Natural killer cell (primary cell): ENCODE measurements around the gene PITPNM3. TPM values are rescaled to one million over a fixed set of nuclear protein-coding genes. Genes with fewer than 3 reads are reported as not detected.

Experiments used
- ATAC-seq, 3 donors: fragments of 150-1000 bp in 2 of 3; fragments of 200-7000 bp in 1 of 3; cut with Tn5 transposase; 1 replicate in 1 of 3; 2 replicates in 2 of 3; pipeline ENCODE4 v1.10.0; 2021; ENCODE audit warnings: mild to moderate bottlenecking in 2 of 3, moderate library complexity in 2 of 3
- DNase-seq, 2 donors: peaks; one replicate each; pipeline versions ENCODE4 v3.0.0 to v3.0.0-alpha.2; 2013 to 2021; ENCODE audit warnings: mixed read lengths in 1 of 2
- H3K27ac ChIP-seq: one replicate; pipeline ENCODE4 v1.5.1; 2013; ENCODE audit warnings: mild to moderate bottlenecking, low read length
- H3K27me3 ChIP-seq: one replicate; pipeline ENCODE4 v1.6.1; 2013; ENCODE audit warnings: low read length; ENCODE audit not compliant: control insufficient read depth, insufficient read depth
- H3K36me3 ChIP-seq: one replicate; pipeline ENCODE4 v1.6.1; 2013; ENCODE audit warnings: low read length; ENCODE audit not compliant: control insufficient read depth, insufficient read depth
- H3K4me1 ChIP-seq: one replicate; pipeline ENCODE4 v1.6.1; 2013; ENCODE audit warnings: low read length; ENCODE audit not compliant: control insufficient read depth, insufficient read depth
- H3K4me3 ChIP-seq: one replicate; pipeline ENCODE4 v1.5.1; 2013; ENCODE audit warnings: low read length
- H3K9me3 ChIP-seq: one replicate; pipeline ENCODE4 v1.6.1; 2013; ENCODE audit warnings: low read length; ENCODE audit not compliant: control insufficient read depth, insufficient read depth
- H3K27ac Mint-ChIP-seq, 2 donors: one replicate each; pipeline ENCODE4 v1.8.0; 2022; ENCODE audit warnings: mild to moderate bottlenecking in 2 of 2, mixed read lengths in 2 of 2, moderate library complexity in 1 of 2
- H3K27me3 Mint-ChIP-seq, 2 donors: one replicate each; pipeline ENCODE4 v1.8.0; 2022; ENCODE audit warnings: low read depth in 2 of 2, mixed read lengths in 2 of 2
- H3K36me3 Mint-ChIP-seq: one replicate; pipeline ENCODE4 v1.8.0; 2022; ENCODE audit warnings: mixed read lengths
- H3K4me1 Mint-ChIP-seq, 2 donors: one replicate each; pipeline ENCODE4 v1.8.0; 2022; ENCODE audit warnings: mixed read lengths in 2 of 2
- H3K4me3 Mint-ChIP-seq: one replicate; pipeline ENCODE4 v1.8.0; 2022; ENCODE audit warnings: mild to moderate bottlenecking, moderate library complexity, mixed read lengths
- H3K9me3 Mint-ChIP-seq, 2 donors: one replicate each; pipeline ENCODE4 v1.8.0; 2022; ENCODE audit warnings: mixed read lengths in 2 of 2
- WGBS: methylation state at CpG from one replicate; pipeline ENCODE4 v1.1.7; 2013; ENCODE audit warnings: missing lambda C conversion rate; ENCODE audit not compliant: insufficient coverage; 5-methylcytosine and 5-hydroxymethylcytosine counted together
- intact Hi-C: fragments of 100-400 bp; cut with micrococcal nuclease; formaldehyde crosslinking; loops from one replicate; pipeline ENCODE4 v1.14.2; 2022
- total RNA-seq, 4 donors: library from RNA; stranded (reverse); fragments of 120-200 nt in 1 of 4; gene quantifications; one replicate each; pipeline versions ENCODE4 v1.2.3 to v1.2.4, GENCODE V29; 2013 to 2022
- TF ChIP-seq, protein P1 (sequence below): fragments of 200-600 bp; IDR thresholded peaks from one replicate; pipeline ENCODE4 v1.8.0; 2022; ENCODE audit warnings: antibody characterized with exemption

PITPNM3 gene
- total RNA-seq, 3 donors from 2014 or later (not counting 1 experiment from before 2014, with no cell fraction given), result 0.42 to 0.75 (median 0.50) TPM

DNA sequence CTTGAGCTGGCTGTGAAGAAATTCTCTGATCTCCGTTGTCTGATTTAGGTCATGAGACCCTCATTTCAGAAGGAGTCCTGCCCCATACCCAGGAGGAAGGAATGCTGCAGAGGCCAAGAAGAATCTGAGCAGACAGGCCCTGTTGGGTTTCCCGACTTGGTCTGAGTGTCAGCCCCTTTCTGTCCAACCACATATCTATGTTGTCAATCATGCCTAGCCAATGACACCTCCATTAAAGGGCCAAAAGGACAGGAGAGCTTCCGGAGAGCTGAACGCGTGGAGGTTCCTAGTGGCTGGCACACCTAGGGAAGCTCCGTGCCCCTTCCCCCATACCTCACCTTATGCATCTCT is 74.3 kb downstream of the PITPNM3 start:
- Histone ChIP-seq H3K9me3 (no peaks in the 10 kb centered on the region), H3K27ac (no peak overlapping the region), H3K4me1 (no peaks in the 10 kb centered on the region), H3K27me3 (no peaks in the 10 kb centered on the region), H3K4me3 (no peak overlapping the region), H3K36me3 (no peaks in the 10 kb centered on the region)
- Mint-ChIP-seq H3K27ac (no peak overlapping the region), H3K9me3 (no peaks in the 10 kb centered on the region), H3K4me1 (no peaks in the 10 kb centered on the region), H3K4me3 (no peak overlapping the region), H3K27me3 (peaks cover 0 to 4% of the 10 kb centered on the region in 2 donors), H3K36me3 (no peaks in the 10 kb centered on the region)
- DNase-seq, result no peak
- intact Hi-C loops, result no loop called here
- TF ChIP-seq, protein P1, sequence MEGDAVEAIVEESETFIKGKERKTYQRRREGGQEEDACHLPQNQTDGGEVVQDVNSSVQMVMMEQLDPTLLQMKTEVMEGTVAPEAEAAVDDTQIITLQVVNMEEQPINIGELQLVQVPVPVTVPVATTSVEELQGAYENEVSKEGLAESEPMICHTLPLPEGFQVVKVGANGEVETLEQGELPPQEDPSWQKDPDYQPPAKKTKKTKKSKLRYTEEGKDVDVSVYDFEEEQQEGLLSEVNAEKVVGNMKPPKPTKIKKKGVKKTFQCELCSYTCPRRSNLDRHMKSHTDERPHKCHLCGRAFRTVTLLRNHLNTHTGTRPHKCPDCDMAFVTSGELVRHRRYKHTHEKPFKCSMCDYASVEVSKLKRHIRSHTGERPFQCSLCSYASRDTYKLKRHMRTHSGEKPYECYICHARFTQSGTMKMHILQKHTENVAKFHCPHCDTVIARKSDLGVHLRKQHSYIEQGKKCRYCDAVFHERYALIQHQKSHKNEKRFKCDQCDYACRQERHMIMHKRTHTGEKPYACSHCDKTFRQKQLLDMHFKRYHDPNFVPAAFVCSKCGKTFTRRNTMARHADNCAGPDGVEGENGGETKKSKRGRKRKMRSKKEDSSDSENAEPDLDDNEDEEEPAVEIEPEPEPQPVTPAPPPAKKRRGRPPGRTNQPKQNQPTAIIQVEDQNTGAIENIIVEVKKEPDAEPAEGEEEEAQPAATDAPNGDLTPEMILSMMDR, result no peak
- WGBS, result 92% methylated on average over 6 of the region's 6 CpGs
- no peak for ATAC-seq

DNA sequence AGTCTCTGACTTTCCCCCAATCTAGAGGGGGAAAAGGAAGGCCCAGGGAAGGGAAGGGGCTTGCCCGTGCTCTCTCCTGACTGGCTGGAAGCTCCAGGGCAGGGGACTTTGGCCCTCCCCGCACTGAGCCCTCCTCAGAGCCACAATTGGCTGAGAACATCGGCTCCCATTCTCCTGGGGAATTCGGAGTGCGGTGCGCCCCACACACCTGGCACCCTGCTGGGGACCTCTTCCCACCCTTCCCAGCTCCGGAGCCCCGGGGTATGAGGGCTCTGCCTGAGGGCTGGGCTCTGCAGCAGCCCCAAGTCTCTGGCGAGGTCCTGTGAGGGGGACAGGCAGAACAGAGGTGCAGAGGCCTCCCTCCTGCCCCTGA is 76.1 kb downstream of the PITPNM3 start:
- no peaks in the 10 kb centered on the region for H3K27me3 Mint-ChIP-seq
- TF ChIP-seq, protein P1, result no peak
- no peaks in the 10 kb centered on the region for H3K4me1 ChIP-seq
- no peaks in the 10 kb centered on the region for H3K9me3 ChIP-seq
- no peaks in the 10 kb centered on the region for H3K4me1 Mint-ChIP-seq
- WGBS, result 74% methylated on average over 9 of the region's 9 CpGs
- H3K4me3 ChIP-seq, result no peak overlapping the region
- intact Hi-C loops, result no loop called here
- H3K27ac ChIP-seq, result no peak overlapping the region
- no peak for ATAC-seq
- H3K36me3 ChIP-seq, result no peaks in the 10 kb centered on the region
- H3K9me3 Mint-ChIP-seq, result no peaks in the 10 kb centered on the region
- no peaks in the 10 kb centered on the region for H3K27me3 ChIP-seq
- H3K27ac Mint-ChIP-seq, result no peak overlapping the region
- DNase-seq, result no peak
- no peak overlapping the region for H3K4me3 Mint-ChIP-seq
- no peaks in the 10 kb centered on the region for H3K36me3 Mint-ChIP-seq

DNA sequence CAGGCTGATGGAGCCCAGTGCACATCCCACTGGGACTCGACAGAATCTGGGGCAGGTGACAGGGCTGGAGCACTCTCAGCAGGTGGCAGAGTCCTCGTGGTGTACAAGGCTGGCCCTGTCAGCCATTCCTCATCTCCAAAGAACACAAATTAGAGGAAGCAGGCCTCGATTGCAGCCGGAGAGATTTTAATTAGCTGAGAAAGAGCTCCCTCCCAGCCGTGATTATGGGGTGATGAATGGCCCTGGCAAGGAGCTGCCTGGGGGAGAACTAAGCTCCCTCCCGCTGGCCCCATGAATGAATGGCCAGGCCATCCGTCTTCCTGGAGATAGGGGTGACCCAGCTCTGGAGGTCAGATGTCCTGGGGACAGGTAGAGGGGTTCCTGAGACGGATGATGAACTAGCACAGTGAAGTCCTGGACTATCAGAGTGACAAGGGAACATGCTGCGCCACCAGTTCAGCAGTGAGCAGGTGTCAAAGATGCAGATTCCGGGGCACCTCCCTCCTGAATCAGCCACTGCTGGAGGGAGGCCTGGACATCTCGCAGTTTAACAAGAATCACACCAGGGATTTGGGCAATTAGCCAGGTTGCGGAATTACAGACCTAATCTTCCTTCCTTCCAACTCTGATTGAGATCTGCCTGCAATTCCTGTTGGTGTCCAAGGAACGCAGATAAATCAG is 76.6 kb downstream of the PITPNM3 start:
- no peaks in the 10 kb centered on the region for H3K27me3 ChIP-seq
- Mint-ChIP-seq H3K27ac (no peak overlapping the region), H3K4me3 (no peak overlapping the region), H3K27me3 (no peaks in the 10 kb centered on the region), H3K4me1 (no peaks in the 10 kb centered on the region), H3K36me3 (no peaks in the 10 kb centered on the region), H3K9me3 (no peaks in the 10 kb centered on the region)
- no peaks in the 10 kb centered on the region for H3K4me1 ChIP-seq
- H3K9me3 ChIP-seq, result no peaks in the 10 kb centered on the region
- 82% methylated on average over 13 of the region's 13 CpGs for WGBS
- TF ChIP-seq, protein P1, result no peak
- no peak overlapping the region for H3K4me3 ChIP-seq
- DNase-seq (no peak), ATAC-seq (no peak)
- no peaks in the 10 kb centered on the region for H3K36me3 ChIP-seq
- intact Hi-C loops, result loop anchor here (10.0 kb wide), 1 partner anchor 525 kb away; no protein-coding TSS in a partner anchor
- no peak overlapping the region for H3K27ac ChIP-seq

DNA sequence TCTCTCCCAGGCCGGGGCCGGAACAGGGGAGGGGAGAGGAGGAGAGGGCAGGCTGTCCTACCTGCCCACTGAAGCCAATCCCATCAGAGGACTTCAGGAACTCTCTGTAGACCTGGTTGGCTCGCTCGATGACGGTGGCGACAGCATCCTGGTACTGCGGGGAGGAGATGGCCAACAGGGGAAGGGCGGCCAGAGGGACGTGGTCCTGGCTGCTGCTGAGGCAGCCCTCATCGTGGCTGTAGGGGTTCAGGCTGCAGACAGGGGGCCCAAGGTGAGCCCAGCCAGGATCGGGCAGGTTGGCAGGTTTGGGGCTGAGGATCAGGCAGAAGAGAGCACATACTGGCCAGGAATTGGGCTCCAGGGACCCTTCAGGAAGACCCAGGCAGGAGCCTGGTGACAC is 77.9 kb downstream of the PITPNM3 start:
- 86% methylated on average over 11 of the region's 11 CpGs for WGBS
- no peaks in the 10 kb centered on the region for H3K27me3 ChIP-seq
- intact Hi-C loops, result loop anchor here (10.0 kb wide), 1 partner anchor 526 kb away; no protein-coding TSS in a partner anchor

More for the DNA sequence above, 77.9 kb downstream of the PITPNM3 start:
- ATAC-seq (no peak), DNase-seq (no peak)
- no peak overlapping the region for H3K4me3 ChIP-seq
- Mint-ChIP-seq H3K9me3 (no peaks in the 10 kb centered on the region), H3K36me3 (no peaks in the 10 kb centered on the region), H3K4me3 (no peak overlapping the region), H3K27ac (no peak overlapping the region), H3K4me1 (no peaks in the 10 kb centered on the region), H3K27me3 (no peaks in the 10 kb centered on the region)
- H3K27ac ChIP-seq, result no peak overlapping the region
- TF ChIP-seq, protein P1, result no peak
- H3K36me3 ChIP-seq, result no peaks in the 10 kb centered on the region
- H3K9me3 ChIP-seq, result no peaks in the 10 kb centered on the region
- H3K4me1 ChIP-seq, result no peaks in the 10 kb centered on the region
